ENCODE results near the gene CAV3.
"Not testable (repeated sequence)": the region's sequence is repeated elsewhere in the genome, so short reads cannot be mapped to it uniquely, and the experiment has no call there.

The CAV3 gene

GRCh38 chr3:8733332-8734094, at the start of gene CAV3:
Gene CAV3 (plus strand): TSS chr3:8733802. CDS start chr3:8733877, 75 bp downstream.
- no peak for DNase-seq

GRCh38 chr3:8684992-8685391, 48.6 kb upstream of the CAV3 start:
- not testable (repeated sequence) for DNase-seq

- DNase-seq, result not testable (repeated sequence)
Measured at GRCh38 chr3:8691295-8691694, 42.3 kb upstream of the CAV3 start.

- DNase-seq, result no peak
Measured at GRCh38 chr3:8702560-8702959, 31.0 kb upstream of the CAV3 start.

GRCh38 chr3:8705575-8705974, 28.0 kb upstream of the CAV3 start:
- DNase-seq, result no peak

GRCh38 chr3:8709287-8709686, 24.3 kb upstream of the CAV3 start:
- no peak for DNase-seq

GRCh38 chr3:8709801-8710507, 23.6 kb upstream of the CAV3 start:
- no peak for DNase-seq

- DNase-seq, result no peak
Measured at GRCh38 chr3:8712045-8712907, 21.3 kb upstream of the CAV3 start.

GRCh38 chr3:8712908-8713255, 20.7 kb upstream of the CAV3 start:
- DNase-seq, result peak; percentile 61 to 82

GRCh38 chr3:8713901-8714759, 19.5 kb upstream of the CAV3 start:
- DNase-seq, result peak in 1 of 2 experiments; percentile 13

- peak in 1 of 2 experiments; percentile 28 for DNase-seq
Measured at GRCh38 chr3:8715757-8716156, 17.8 kb upstream of the CAV3 start.

GRCh38 chr3:8722808-8723207, 10.8 kb upstream of the CAV3 start:
- peak in 1 of 2 experiments; percentile 29 for DNase-seq

GRCh38 chr3:8723612-8724011, 10.0 kb upstream of the CAV3 start:
- DNase-seq, result no peak

GRCh38 chr3:8724108-8724752, 9.4 kb upstream of the CAV3 start:
- no peak for DNase-seq

GRCh38 chr3:8727605-8728512, 5.7 kb upstream of the CAV3 start:
- no peak for DNase-seq

- DNase-seq, result no peak
Measured at GRCh38 chr3:8729479-8729878, 4.1 kb upstream of the CAV3 start.

- DNase-seq, result no peak
Measured at GRCh38 chr3:8730656-8731055, 2.9 kb upstream of the CAV3 start.

- DNase-seq, result no peak
Measured at GRCh38 chr3:8732413-8732812, 1.2 kb upstream of the CAV3 start.

GRCh38 chr3:8734137-8734878, 706 bp downstream of the CAV3 start:
- no peak for DNase-seq

- DNase-seq, result no peak
Measured at GRCh38 chr3:8734908-8735307, 1.3 kb downstream of the CAV3 start.
